GM12878 (cell line): ENCODE data around the gene CLSTN2. TPM values are rescaled to one million over a fixed set of nuclear protein-coding genes. Genes with fewer than 3 reads are reported as not detected.

ENCODE experiments used
- ATAC-seq: fragments of 200-7000 bp; cut with Tn5 transposase; 3 replicates; pipeline ENCODE4 v1.9.1; 2020; ENCODE audit warnings: mild to moderate bottlenecking, moderate library complexity
- BruUV-seq: library from RNA; stranded (reverse); fragments of 400-500 nt; replicated peaks from 2 replicates; lab custom pipeline; 2021; lab: Mats Ljungman, UMichigan
- CTCF ChIA-PET: fragments of 300-600 bp; sonication (Branson Sonifier 250); formaldehyde crosslinking; extraction: SDS; loops from one replicate; lab custom pipeline; 2021; ENCODE audit warnings: inconsistent platforms; lab: Yijun Ruan, JAX
- POLR2A ChIA-PET: fragments of 350-600 bp; formaldehyde crosslinking; extraction: SDS; loops from one replicate; lab custom pipeline; 2021; ENCODE audit warnings: inconsistent platforms; lab: Charles Lee
- RAD21 ChIA-PET: fragments of 300-600 bp; sonication (Branson Sonifier 250); formaldehyde crosslinking; loops from one replicate; lab custom pipeline; 2023; ENCODE audit warnings: antibody characterized with exemption; ENCODE audit not compliant: unreplicated experiment; lab: Charles Lee
- SMC1A ChIA-PET: fragments of 300-600 bp; sonication (Branson Sonifier 250); formaldehyde crosslinking; loops from one replicate; lab custom pipeline; 2023; ENCODE audit not compliant: unreplicated experiment, uncharacterized antibody; lab: Charles Lee
- DNase-seq: peaks from one replicate; pipeline ENCODE4 v3.0.0-alpha.2; 2011; ENCODE audit warnings: low read depth, low spot score
- FAIRE-seq: peaks from 3 replicates; lab custom pipeline; 2011; peaks lifted over from hg19 to GRCh38; lab: Jason Lieb, UNC
- H2AFZ ChIP-seq: 2 replicates; pipeline ENCODE4 v1.6.0; 2011; ENCODE audit warnings: low read depth, low read length, control low read depth; ENCODE audit not compliant: control insufficient read depth
- H3K27ac ChIP-seq: 2 replicates; pipeline ENCODE4 v1.5.1; 2011; ENCODE audit warnings: control low read depth; ENCODE audit not compliant: control insufficient read depth, insufficient read depth
- H3K27me3 ChIP-seq, 2 experiments: replicated peaks in 1 of 2; 2 replicates each; pipeline versions ENCODE4 v1.6.0 to v1.6.1; 2011; ENCODE audit warnings: low read length in 1 of 2; ENCODE audit not compliant: control insufficient read depth in 2 of 2, insufficient read depth in 2 of 2
- H3K36me3 ChIP-seq, 2 experiments: 2 replicates each; pipeline ENCODE4 v1.5.1; 2011; ENCODE audit warnings: low read length in 1 of 2; ENCODE audit not compliant: control insufficient read depth in 2 of 2, insufficient read depth in 2 of 2
- H3K4me1 ChIP-seq: 2 replicates; pipeline ENCODE4 v1.6.1; 2011; ENCODE audit warnings: mild to moderate bottlenecking, low read length, moderate library complexity, mixed read lengths; ENCODE audit not compliant: control insufficient read depth, insufficient read depth
- H3K4me2 ChIP-seq: 2 replicates; pipeline ENCODE4 v1.6.0; 2011; ENCODE audit warnings: control low read depth; ENCODE audit not compliant: control insufficient read depth, insufficient read depth
- H3K4me3 ChIP-seq: fragments of 200-600 bp; sonication (generic); 2 replicates; pipeline ENCODE4 v1.5.1; 2016
- H3K79me2 ChIP-seq: 2 replicates; pipeline ENCODE4 v1.6.0; 2011; ENCODE audit warnings: low read length; ENCODE audit not compliant: control insufficient read depth, insufficient read depth
- H3K9ac ChIP-seq: 2 replicates; pipeline ENCODE4 v1.8.0; 2011; ENCODE audit warnings: low read length, control low read depth, mixed read lengths; ENCODE audit not compliant: control insufficient read depth, insufficient read depth
- H3K9me3 ChIP-seq: replicated peaks from 3 replicates; pipeline ENCODE4 v1.5.1; 2011; ENCODE audit warnings: mild to moderate bottlenecking, low read length; ENCODE audit not compliant: control insufficient read depth, insufficient read depth
- H4K20me1 ChIP-seq: 2 replicates; pipeline ENCODE4 v1.6.0; 2011; ENCODE audit not compliant: control insufficient read depth, insufficient read depth
- CBX3 ChIP-seq: fragments of 200-600 bp; sonication (generic); IDR thresholded peaks from 2 replicates; pipeline ENCODE4 v1.6.1; 2016; ENCODE audit warnings: low read depth, borderline replicate concordance
- CBX5 ChIP-seq: sonication (generic); IDR thresholded peaks from 2 replicates; pipeline ENCODE4 v1.6.1; 2016; ENCODE audit warnings: low read depth, moderate library complexity, mild to moderate bottlenecking, inconsistent platforms
- CREB1 ChIP-seq: IDR thresholded peaks from 2 replicates; pipeline ENCODE4 v1.6.1; 2012; ENCODE audit warnings: low read depth, mild to moderate bottlenecking, inconsistent platforms
- EED ChIP-seq: sonication (generic); IDR thresholded peaks from 2 replicates; pipeline ENCODE4 v1.6.1; 2016; ENCODE audit warnings: antibody characterized with exemption, low read depth
- ESRRA ChIP-seq: IDR thresholded peaks from 2 replicates; pipeline ENCODE4 v1.6.1; 2012; ENCODE audit warnings: mild to moderate bottlenecking, low read length, improper control_type of control experiment
- MEF2A ChIP-seq: IDR thresholded peaks from 2 replicates; pipeline ENCODE4 v1.6.1; 2011; ENCODE audit warnings: low read depth, mild to moderate bottlenecking, low read length, moderate library complexity; ENCODE audit not compliant: insufficient read depth
- MLLT1 ChIP-seq: fragments of 450-650 bp; IDR thresholded peaks from 2 replicates; pipeline ENCODE4 v1.6.1; 2016; ENCODE audit warnings: mild to moderate bottlenecking
- NR2C1 ChIP-seq: fragments of 450-650 bp; IDR thresholded peaks from 2 replicates; pipeline ENCODE4 v1.6.1; 2017; ENCODE audit warnings: antibody characterized with exemption, mild to moderate bottlenecking, moderate library complexity
- TAF1 ChIP-seq: IDR thresholded peaks from 2 replicates; pipeline ENCODE4 v1.6.1; 2011; ENCODE audit warnings: mild to moderate bottlenecking, low read depth, low read length, borderline replicate concordance
- USF2 ChIP-seq: IDR thresholded peaks from 2 replicates; pipeline ENCODE4 v1.6.1; 2011; ENCODE audit warnings: low read depth, low read length, improper control_type of control experiment, borderline replicate concordance
- WRNIP1 ChIP-seq: IDR thresholded peaks from 2 replicates; pipeline ENCODE4 v1.6.1; 2011; ENCODE audit warnings: low read depth, low read length, improper control_type of control experiment, borderline replicate concordance
- ZBTB11 ChIP-seq: fragments of 450-650 bp; formaldehyde crosslinking; IDR thresholded peaks from 2 replicates; pipeline ENCODE4 v1.5.0; 2022; ENCODE audit warnings: mild to moderate bottlenecking, missing genetic modification characterization
- WGBS: methylation state at CpG from one replicate; pipeline ENCODE4 v1.1.6; 2016; ENCODE audit warnings: low lambda C conversion rate; ENCODE audit not compliant: insufficient replicate concordance, insufficient coverage; ENCODE audit errors: missing lambda C conversion rate; 5-methylcytosine and 5-hydroxymethylcytosine counted together
- in situ Hi-C: fragments of 300-500 bp; cut with MboI; formaldehyde crosslinking; loops from 9 replicates; pipeline ENCODE4 v1.14.3; 2018; ENCODE audit warnings: mixed read lengths
- intact Hi-C: fragments of 100-400 bp; cut with micrococcal nuclease; formaldehyde crosslinking; loops from one replicate; pipeline ENCODE4 v1.14.2; 2022; ENCODE audit not compliant: unreplicated experiment
- polyA plus RNA-seq, 11 experiments: library from polyadenylated mRNA; depleted of rRNA in 4 of 11; unstranded in 6 of 11; stranded (reverse) in 5 of 11; fragments of >200 nt; fragmentation: Nextera tagmentation in 4 of 11; fragmentation: Illumina TruSeq in 1 of 11; extraction: Ambion mirVana in 4 of 11; extraction: Trizol in 1 of 11; gene quantifications; 1 replicate in 1 of 11; 2 replicates in 10 of 11; pipeline versions ENCODE4 v1.2.1 to v1.2.3, GENCODE V29; 2011 to 2016; ENCODE audit warnings: inconsistent platforms in 2 of 11, missing spikeins in 2 of 11, low read depth in 1 of 11
- total RNA-seq, 4 experiments: library from RNA; depleted of rRNA in 3 of 4; stranded (reverse); fragments of >200 nt in 3 of 4; fragmentation: Illumina TruSeq in 1 of 4; extraction: Trizol in 1 of 4; gene quantifications; 2 replicates each; pipeline versions ENCODE4 v1.2.1 to v1.2.3, GENCODE V29; 2013 to 2021

CLSTN2 gene
- total and polyA plus RNA-seq, 10 of the 15 experiments (the other 5 are each of a cell fraction or from before 2014, with no cell fraction given), result under 0.01 to 0.10 (median under 0.01) TPM; not detected in 5

- CTCF ChIA-PET, result no interaction called here
Observed at GRCh38 chr3:140530603-140531002, 595.6 kb downstream of the CLSTN2 start.

GRCh38 chr3:140532793-140533330 lies 597.9 kb downstream of the CLSTN2 start:
- Histone ChIP-seq H3K4me3 (no peak overlapping the region), H3K27me3 (no peaks in the 10 kb centered on the region), H3K9me3 (no peaks in the 10 kb centered on the region; the same call in 2 of the 3 replicates), H3K4me2 (no peak overlapping the region), H2AFZ (no peak overlapping the region), H3K27ac (no peak overlapping the region), H3K36me3 (no peaks in the 10 kb centered on the region), H3K4me1 (no peaks in the 10 kb centered on the region), H3K79me2 (no peaks in the 10 kb centered on the region), H3K9ac (no peak overlapping the region), H4K20me1 (no peaks in the 10 kb centered on the region)
- ChIA-PET SMC1A (no interaction called here), POLR2A (no interaction called here), CTCF (no interaction called here), RAD21 (no interaction called here)
- 13% methylated on average over 2 of the region's 2 CpGs for WGBS
- FAIRE-seq (no peak), ATAC-seq (no peak), DNase-seq (no peak)
- in situ Hi-C loops (no loop called here), intact Hi-C loops (no loop called here)
- no TSS peak for BruUV-seq
- TF ChIP-seq EED (no peak), NR2C1 (no peak), USF2 (no peak), CBX3 (no peak), ZBTB11 (CRISPR knock-in tag) (no peak), CREB1 (no peak), ESRRA (no peak)

More at GRCh38 chr3:140530603-140531002, 595.6 kb downstream of the CLSTN2 start:
- FAIRE-seq, result no peak
- no peak overlapping the region for H3K4me3 ChIP-seq
- no TSS peak for BruUV-seq
- H3K27me3 ChIP-seq, result no peaks in the 10 kb centered on the region
- intact Hi-C loops, result no loop called here
- no peaks in the 10 kb centered on the region for H4K20me1 ChIP-seq
- ChIA-PET SMC1A (interaction anchor here (0.6 to 1.0 kb wide), 2 partner anchors 12 to 17 kb away, joined by 3 to 4 read pairs; no protein-coding TSS in a partner anchor), RAD21 (no interaction called here), POLR2A (no interaction called here)
- no peak overlapping the region for H3K4me2 ChIP-seq
- no peaks in the 10 kb centered on the region for H3K36me3 ChIP-seq
- H3K27ac ChIP-seq, result no peak overlapping the region
- no peak for DNase-seq
- H3K4me1 ChIP-seq, result no peaks in the 10 kb centered on the region
- no peaks in the 10 kb centered on the region; the same call in 2 of the 3 replicates for H3K9me3 ChIP-seq
- no peak for ATAC-seq
- H2AFZ ChIP-seq, result no peak overlapping the region
- in situ Hi-C loops, result no loop called here
- H3K79me2 ChIP-seq, result no peaks in the 10 kb centered on the region
- TF ChIP-seq TAF1, result no peak
- TF ChIP-seq CBX5, result no peak
- no peak for TF ChIP-seq MEF2A
- no peak for TF ChIP-seq MLLT1
- TF ChIP-seq WRNIP1, result no peak
- 23% methylated on average over 3 of the region's 3 CpGs for WGBS
- H3K9ac ChIP-seq, result no peak overlapping the region
